Bronchial epithelial cell (primary cell): ENCODE data around the gene OR4C45. TPM values are rescaled to one million over a fixed set of nuclear protein-coding genes. Genes with fewer than 3 reads are reported as not detected.

Experiments
- DNase-seq: peaks from one replicate; pipeline ENCODE4 v3.0.0-alpha.2; 2010; ENCODE audit warnings: low read depth
- FAIRE-seq: peaks from 2 replicates; lab custom pipeline; 2011; peaks lifted over from hg19 to GRCh38; lab: Jason Lieb, UNC
- H3K27me3 ChIP-seq: 2 replicates; pipeline ENCODE4 v1.5.1; 2011; ENCODE audit warnings: low read length; ENCODE audit not compliant: control insufficient read depth, insufficient read depth
- H3K36me3 ChIP-seq: 2 replicates; pipeline ENCODE4 v1.5.1; 2011; ENCODE audit warnings: low read length; ENCODE audit not compliant: control insufficient read depth, insufficient read depth
- H3K4me3 ChIP-seq: 2 replicates; pipeline ENCODE4 v1.5.1; 2011; ENCODE audit warnings: mild to moderate bottlenecking, low read depth, low read length, control low read depth
- CTCF ChIP-seq: IDR thresholded peaks from 2 replicates; pipeline ENCODE4 v1.5.1; 2011; ENCODE audit warnings: mild to moderate bottlenecking, moderate library complexity, low read length, control low read depth, inconsistent platforms; ENCODE audit not compliant: insufficient read depth, severe bottlenecking
- total RNA-seq: library from RNA; depleted of rRNA; stranded (reverse); fragments of >200 nt; gene quantifications from 2 replicates; pipeline ENCODE4 v1.2.1, GENCODE V29; 2014

OR4C45 gene
- total RNA-seq, 1 donor from 2014 or later = not detected

DNA sequence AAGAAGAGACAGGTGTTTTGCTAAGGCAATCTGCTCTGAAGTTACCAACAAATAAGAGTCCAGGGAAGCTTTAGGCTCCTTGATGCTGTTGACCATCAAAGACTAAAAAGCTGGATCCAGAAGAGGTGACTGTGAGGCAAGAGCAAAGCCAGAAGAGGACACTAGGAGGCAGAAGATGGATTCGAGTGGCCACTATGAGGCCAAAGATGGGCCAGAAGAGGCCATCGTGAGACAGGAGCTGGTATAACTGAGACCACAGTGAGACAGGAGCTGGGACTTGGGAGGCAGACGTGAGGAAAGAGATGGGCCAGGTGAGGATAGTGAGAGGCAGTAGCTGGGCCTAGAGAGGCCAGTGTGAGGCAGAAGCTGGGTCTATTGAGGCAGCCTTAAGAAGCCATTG lies 37.7 kb downstream of the OR4C45 start:
- Histone ChIP-seq H3K36me3 (no peaks in the 10 kb centered on the region), H3K27me3 (no peaks in the 10 kb centered on the region), H3K4me3 (no peak overlapping the region)
- FAIRE-seq (no peak), DNase-seq (no peak)
- no peak for TF ChIP-seq CTCF

- no peak overlapping the region for H3K4me3 ChIP-seq
- FAIRE-seq (no peak), DNase-seq (no peak)
- H3K36me3 ChIP-seq = no peaks in the 10 kb centered on the region
- no peaks in the 10 kb centered on the region for H3K27me3 ChIP-seq
- no peak for TF ChIP-seq CTCF
Observed at GRCh38 chr11:50071584-50072225, 39.0 kb downstream of the OR4C45 start.

DNA sequence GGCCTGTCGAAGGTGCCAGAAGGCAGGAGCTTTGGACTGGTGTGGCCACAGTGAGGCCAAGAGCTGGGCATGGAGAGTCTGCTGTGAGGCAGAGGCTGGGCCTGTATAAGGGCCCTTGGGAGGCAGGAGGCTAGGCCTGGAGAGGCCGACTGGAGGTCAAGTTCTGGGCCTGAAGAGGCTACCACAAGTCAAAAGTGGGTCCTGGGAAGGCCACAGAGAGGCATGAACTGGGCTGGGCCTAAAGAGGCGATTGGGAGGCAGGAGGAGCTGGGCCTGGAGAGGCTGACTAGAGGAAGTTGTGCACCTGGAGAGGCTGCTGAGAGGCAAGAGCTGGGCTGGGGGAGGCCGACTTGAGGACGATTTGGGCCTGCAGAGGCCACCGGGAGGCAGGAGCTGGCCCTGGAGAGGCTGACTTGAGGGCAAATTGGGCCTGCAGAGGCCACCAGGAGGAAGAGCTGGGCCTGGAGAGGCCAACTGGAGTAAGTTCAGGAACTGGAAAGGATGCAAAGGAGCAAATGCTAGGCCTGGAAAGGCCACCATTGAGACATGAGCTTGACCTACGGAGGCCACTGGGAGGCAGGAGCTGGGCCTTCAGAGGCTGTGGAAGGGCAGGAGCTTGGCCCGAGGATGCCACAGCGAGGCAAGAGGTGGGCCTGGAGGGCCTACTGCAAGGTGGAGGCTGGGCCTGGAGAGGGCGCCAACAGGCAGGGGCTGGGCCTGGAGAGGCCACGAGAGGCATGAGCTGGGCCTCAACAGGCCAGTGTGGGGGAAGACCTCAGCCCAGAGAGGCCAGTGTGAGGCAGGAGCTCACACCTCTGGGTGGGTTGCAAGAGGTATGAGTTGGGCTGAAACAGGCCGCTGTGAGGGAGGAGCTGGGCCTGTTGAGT lies 39.8 kb downstream of the OR4C45 start:
- DNase-seq (no peak), FAIRE-seq (no peak)
- Histone ChIP-seq H3K27me3 (no peaks in the 10 kb centered on the region), H3K36me3 (no peaks in the 10 kb centered on the region), H3K4me3 (no peak overlapping the region)
- TF ChIP-seq CTCF = no peak

DNA sequence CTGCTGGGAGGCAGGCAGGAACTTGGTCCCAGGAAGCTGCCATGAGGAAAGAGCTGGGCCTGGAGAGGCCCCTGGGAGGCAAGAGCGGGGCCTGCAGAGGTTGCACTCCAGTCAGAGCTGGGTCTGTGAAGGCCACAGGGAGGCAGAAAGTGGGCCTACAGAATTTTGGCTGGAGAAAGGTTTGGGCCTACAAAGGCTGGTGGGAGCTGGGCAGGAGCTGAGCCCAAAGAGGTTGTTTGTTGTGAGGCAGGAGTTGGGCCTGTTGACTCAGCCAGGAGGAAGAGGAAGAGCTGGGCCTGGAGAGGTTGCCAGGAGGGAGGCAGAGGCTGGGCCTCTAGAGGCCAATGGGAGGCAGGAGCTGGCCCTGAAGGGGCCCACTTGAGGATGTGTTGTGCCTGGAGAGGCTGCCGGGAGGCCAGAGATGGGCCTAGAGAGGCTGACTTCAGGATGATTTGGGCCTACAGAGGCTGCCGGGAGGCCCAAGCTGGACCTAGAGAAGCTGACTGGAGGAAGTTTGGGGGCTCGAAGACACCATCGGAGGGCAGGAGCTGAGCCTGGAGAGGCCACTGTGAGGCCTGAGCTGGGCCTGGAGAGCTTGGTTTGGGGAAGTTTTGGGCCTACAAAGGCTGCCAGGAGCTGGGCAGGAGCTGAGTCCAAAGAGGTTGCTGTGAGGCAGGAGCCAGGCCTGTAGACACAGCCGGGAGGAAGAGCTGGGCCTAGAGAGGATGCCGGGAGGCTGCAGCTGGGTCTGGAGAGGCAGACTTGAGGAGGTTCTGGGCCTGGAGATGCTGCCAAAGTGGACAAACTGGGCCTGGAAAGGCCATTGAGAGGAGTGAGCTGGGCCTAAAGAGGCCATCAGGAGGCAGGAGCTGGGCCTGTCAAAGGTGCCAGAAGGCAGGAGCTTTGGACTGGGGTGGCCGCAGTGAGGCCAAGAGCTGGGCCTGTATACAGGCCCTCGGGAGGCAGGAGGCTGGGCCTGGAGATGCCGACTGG lies 40.7 kb downstream of the OR4C45 start:
- no peak for TF ChIP-seq CTCF
- Histone ChIP-seq H3K36me3 (no peaks in the 10 kb centered on the region), H3K4me3 (no peak overlapping the region), H3K27me3 (no peaks in the 10 kb centered on the region)
- no peak for DNase-seq
- no peak for FAIRE-seq

DNA sequence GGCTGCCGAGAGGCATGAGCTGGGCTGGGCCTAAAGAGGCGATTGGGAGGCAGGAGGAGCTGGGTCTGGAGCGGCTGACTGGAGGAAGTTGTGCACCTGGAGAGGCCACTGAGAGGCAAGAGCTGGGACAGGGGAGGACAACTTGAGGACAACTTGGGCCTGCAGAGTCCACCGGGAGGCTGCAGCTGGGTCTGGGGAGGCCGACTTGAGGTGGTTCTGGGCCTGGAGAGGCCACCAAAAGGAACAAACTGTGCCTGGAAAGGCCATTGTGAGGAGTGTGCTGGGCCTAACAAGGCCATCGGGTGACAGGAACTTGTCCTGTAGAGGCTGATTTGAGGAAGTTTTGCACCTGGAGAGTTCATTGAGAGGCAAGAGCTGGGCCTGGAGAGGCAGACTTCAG lies 41.5 kb downstream of the OR4C45 start:
- Histone ChIP-seq H3K4me3 (no peak overlapping the region), H3K36me3 (no peaks in the 10 kb centered on the region), H3K27me3 (no peaks in the 10 kb centered on the region)
- DNase-seq (no peak), FAIRE-seq (no peak)
- no peak for TF ChIP-seq CTCF
